Activated T-cell treated with anti-CD3 and anti-CD28 coated beads, Interleukin-2, amount 50 U/mL, for 24 hours (primary cell): Measurements from ENCODE around the gene PLSCR3.
"Not testable (repeated sequence)": the region's sequence is repeated elsewhere in the genome, so short reads cannot be mapped to it uniquely, and the experiment has no call there.

Experiments
- DNase-seq: peaks from one replicate; pipeline ENCODE4 v3.0.0-alpha.2; 2020
- H3K27ac Mint-ChIP-seq: 2 replicates; pipeline ENCODE4 v1.8.0; 2020; ENCODE audit warnings: mild to moderate bottlenecking, mixed read lengths
- H3K27me3 Mint-ChIP-seq: 2 replicates; pipeline ENCODE4 v1.8.0; 2020; ENCODE audit warnings: mixed read lengths
- H3K36me3 Mint-ChIP-seq: 2 replicates; pipeline ENCODE4 v1.8.0; 2020; ENCODE audit warnings: low read depth, mixed read lengths
- H3K4me1 Mint-ChIP-seq: 2 replicates; pipeline ENCODE4 v1.8.0; 2020; ENCODE audit warnings: low read depth, mixed read lengths
- H3K4me3 Mint-ChIP-seq: 2 replicates; pipeline ENCODE4 v1.8.0; 2020; ENCODE audit warnings: mild to moderate bottlenecking, moderate library complexity, mixed read lengths
- H3K9me3 Mint-ChIP-seq: 2 replicates; pipeline ENCODE4 v1.8.0; 2020; ENCODE audit warnings: mixed read lengths

PLSCR3 gene

DNA sequence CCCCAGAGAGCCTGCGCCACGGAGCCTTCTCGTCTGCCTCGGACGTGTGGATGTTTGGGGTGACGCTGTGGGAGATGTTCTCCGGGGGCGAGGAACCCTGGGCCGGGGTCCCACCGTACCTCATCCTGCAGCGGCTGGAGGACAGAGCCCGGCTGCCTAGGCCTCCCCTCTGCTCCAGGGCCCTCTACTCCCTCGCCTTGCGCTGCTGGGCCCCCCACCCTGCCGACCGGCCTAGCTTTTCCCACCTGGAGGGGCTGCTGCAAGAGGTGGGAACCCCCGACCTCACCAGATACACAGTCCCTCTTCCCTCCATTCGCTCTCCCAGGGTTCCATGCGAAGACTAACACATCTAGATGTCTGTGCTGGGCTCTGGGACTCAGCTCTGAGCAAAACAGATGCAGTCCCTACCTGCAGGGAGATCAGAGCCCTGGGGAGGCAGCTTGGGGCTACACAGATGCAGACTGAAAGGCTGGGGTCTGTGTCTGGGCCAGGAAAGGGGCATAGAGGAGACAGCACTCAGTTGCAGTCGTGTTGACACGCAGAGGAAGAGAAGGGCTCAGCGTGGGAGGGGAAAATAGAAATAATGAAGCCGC lies 9.7 kb downstream of the PLSCR3 start:
- no peak for DNase-seq
- Mint-ChIP-seq H3K36me3 (peaks cover 29% of the 10 kb centered on the region), H3K27me3 (peaks cover 28% of the 10 kb centered on the region), H3K4me1 (peaks cover 10% of the 10 kb centered on the region), H3K9me3 (no peaks in the 10 kb centered on the region), H3K4me3 (peak overlapping the region; percentile 78), H3K27ac (peak overlapping the region; percentile 85)

DNA sequence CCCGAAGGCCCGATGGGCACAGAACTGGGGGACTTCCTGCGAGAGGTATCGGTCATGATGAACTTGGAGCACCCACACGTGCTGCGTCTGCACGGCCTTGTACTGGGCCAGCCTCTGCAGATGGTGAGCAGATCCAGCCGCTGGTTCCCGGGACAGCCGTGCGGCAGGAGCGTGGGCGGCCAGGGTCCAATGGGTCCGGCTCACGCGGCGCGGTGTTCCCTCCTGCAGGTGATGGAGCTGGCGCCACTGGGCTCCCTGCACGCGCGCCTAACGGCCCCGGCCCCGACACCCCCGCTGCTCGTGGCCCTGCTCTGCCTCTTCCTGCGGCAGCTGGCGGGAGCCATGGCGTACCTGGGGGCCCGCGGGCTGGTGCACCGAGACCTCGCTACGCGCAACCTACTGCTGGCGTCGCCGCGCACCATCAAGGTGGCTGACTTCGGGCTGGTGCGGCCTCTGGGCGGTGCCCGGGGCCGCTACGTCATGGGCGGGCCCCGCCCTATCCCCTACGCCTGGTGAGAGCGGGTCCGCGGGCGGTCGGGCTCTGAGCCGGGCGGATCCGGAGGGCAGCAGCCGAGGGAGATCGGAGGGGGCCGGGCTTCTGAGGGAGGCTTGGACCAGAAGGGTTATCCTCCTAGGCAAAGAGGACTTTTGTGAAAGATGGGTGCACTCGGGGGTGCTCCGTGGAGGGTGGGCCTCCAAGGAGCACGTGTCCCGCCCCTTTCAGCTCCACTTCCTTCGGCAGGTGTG lies 10.4 kb downstream of the PLSCR3 start:
- no peaks in the 10 kb centered on the region for H3K9me3 Mint-ChIP-seq
- H3K4me3 Mint-ChIP-seq = peak overlapping the region; percentile 78
- peak overlapping the region; percentile 85 for H3K27ac Mint-ChIP-seq
- peaks cover 35% of the 10 kb centered on the region for H3K27me3 Mint-ChIP-seq
- H3K36me3 Mint-ChIP-seq = peaks cover 22% of the 10 kb centered on the region
- peak; percentile 91 for DNase-seq
- peaks cover 10% of the 10 kb centered on the region for H3K4me1 Mint-ChIP-seq

DNA sequence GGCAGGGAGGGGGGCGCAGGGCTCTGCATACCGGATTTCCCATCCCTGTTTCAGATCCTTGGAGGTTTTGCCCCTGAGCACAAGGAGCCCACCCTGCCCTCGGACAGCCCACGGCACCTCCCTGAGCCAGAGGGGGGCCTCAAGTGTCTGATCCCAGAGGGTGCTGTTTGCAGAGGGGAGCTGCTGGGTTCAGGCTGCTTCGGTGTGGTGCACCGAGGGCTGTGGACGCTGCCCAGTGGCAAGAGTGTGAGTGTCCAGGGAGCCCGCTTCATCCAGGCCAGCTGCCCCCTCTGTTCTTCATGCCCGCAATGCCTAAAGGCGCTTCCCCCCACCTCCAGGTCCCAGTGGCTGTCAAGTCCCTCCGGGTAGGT lies 11.0 kb downstream of the PLSCR3 start:
- DNase-seq = no peak
- Mint-ChIP-seq H3K27ac (no peak overlapping the region), H3K27me3 (peaks cover 35% of the 10 kb centered on the region), H3K36me3 (peaks cover 16% of the 10 kb centered on the region), H3K4me1 (peaks cover 10% of the 10 kb centered on the region), H3K9me3 (no peaks in the 10 kb centered on the region), H3K4me3 (peak overlapping the region; percentile 10)

DNA sequence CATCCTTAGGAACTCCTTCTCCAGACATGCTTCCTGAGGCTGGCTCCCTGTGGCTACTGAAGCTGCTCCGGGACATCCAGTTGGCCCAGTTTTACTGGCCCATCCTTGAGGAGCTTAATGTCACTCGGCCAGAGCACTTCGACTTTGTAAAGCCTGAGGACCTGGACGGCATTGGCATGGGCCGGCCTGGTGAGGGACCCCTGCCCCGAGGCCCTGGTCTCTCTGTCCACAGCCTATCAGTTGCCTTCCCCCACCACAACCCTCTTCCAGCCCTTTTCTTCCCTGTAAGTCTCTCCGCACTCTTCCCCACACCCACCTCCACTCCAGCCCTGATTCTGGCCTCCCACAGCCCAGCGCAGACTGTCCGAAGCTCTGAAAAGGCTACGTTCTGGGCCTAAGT lies 11.4 kb downstream of the PLSCR3 start:
- H3K27me3 Mint-ChIP-seq = peaks cover 35% of the 10 kb centered on the region
- H3K9me3 Mint-ChIP-seq = no peaks in the 10 kb centered on the region
- peaks cover 12% of the 10 kb centered on the region for H3K36me3 Mint-ChIP-seq
- peaks cover 10% of the 10 kb centered on the region for H3K4me1 Mint-ChIP-seq
- no peak for DNase-seq
- H3K4me3 Mint-ChIP-seq = no peak overlapping the region
- H3K27ac Mint-ChIP-seq = no peak overlapping the region

DNA sequence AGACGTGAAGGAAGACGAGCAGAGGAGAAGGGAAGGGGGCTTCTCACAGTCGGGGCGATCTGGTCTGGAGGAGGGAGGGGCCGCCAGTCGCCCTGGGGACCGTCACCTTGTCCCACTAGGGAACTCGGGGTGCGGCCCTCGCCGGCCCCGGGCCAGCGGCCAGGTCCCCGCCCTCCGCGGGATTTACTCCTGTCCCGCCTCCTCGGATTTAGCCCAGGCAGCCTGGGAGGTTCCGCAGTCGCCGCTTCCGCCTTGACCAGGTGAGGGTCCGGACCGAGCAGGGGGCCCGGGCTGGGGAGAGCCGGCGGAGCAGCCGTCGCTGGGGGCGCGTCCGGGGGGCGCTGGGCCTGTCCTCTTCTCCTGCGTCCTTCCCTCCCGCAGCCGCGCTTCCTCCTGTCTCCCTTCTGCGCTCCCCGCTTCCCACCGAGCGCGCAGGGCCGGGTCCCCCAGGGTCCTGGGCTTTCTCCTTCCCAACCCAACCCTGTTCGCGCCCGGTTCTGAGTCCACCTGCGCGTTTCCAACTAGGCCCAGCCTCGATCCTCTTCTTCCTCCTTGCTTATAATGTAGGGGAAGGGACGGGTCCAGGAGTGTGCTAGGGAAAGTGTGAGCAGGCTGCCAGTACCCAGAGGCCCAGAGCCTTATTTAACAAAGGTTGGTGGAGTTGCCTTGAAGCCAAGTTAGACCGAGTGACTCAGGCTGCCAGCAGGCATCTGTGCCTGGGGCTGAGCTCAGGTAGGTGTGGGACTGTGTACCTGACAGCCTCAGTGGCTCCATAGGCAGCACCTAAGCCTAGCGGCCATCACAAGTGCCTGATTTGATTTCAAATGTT lies 13.3 kb downstream of the PLSCR3 start, which contains the start of gene TNK1:
Gene TNK1 (plus strand): TSS at position 235 of the 829 bp plus-strand sequence. CDS start 1,838 bp downstream, outside the sequence.
- Mint-ChIP-seq H3K9me3 (no peaks in the 10 kb centered on the region), H3K27me3 (peaks cover 42% of the 10 kb centered on the region), H3K4me3 (no peak within 1 kb of the TSS), H3K4me1 (peaks cover 10% of the 10 kb centered on the region), H3K36me3 (no peaks in the 10 kb centered on the region), H3K27ac (peak within 1 kb of the TSS; percentile 40)
- no peak for DNase-seq

DNA sequence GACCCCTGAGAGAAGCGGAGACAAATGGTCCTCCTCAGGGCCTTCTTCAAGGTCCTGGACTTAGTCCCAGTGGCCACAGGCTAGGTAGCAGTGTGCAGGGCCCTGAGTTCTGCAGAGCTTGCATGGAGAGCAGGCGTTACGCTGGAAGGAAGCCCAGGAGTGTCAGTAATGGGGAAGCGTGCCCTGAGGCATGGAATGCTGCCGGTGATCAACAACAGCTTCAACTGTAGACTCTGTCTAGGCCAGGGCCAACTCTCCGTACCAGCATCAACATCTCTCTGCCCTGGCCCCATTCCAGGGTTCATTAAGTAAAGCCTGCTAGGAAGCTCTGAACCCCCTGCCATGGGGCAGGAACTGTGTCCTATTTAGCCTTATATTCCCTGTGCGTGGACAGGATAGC lies 14.0 kb downstream of the PLSCR3 start:
- Mint-ChIP-seq H3K9me3 (no peaks in the 10 kb centered on the region), H3K27ac (no peak overlapping the region), H3K4me1 (peaks cover 10% of the 10 kb centered on the region), H3K27me3 (peaks cover 42% of the 10 kb centered on the region), H3K4me3 (no peak overlapping the region), H3K36me3 (no peaks in the 10 kb centered on the region)
- no peak for DNase-seq

DNA sequence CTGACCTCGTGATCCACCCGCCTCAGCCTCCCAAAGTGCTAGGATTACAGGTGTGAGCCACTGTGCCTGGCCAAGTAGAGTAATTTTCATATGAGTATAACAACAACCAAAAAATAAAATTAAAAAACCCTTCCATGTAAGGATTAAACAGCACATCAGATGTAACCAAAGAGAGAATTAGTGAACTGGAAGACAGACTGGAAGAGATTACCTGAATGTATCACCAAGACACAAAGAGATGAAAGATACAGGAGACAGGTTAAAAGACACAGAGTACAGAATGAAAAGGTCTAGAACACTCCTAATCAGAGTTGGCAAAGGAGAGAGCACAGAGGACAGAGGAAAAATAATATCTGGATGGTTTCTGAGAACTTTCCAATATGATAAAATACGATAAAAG lies 15.2 kb downstream of the PLSCR3 start:
- Mint-ChIP-seq H3K4me1 (peaks cover 3% of the 10 kb centered on the region), H3K27me3 (peaks cover 42% of the 10 kb centered on the region), H3K4me3 (no peak overlapping the region), H3K36me3 (no peaks in the 10 kb centered on the region), H3K9me3 (no peaks in the 10 kb centered on the region), H3K27ac (no peak overlapping the region)
- no peak for DNase-seq

DNA sequence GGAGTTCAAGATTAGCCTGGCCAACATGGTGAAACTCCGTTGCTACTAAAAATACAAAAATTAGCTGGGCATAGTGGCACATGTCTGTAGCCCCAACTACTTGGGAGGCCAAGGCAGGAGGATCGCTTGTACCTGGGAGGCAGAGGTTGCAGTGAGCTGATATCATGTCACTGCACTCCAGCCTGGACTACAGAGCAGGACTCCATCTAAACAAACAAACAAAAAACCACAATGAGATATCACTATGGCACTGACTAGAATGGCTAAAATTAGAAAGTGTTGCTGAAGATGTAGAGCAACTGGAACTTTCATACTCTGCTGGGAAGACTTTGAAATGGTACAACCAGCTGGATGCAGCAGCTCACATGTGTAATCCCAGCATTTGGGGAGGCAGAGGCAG lies 20.0 kb downstream of the PLSCR3 start:
- peaks cover 12% of the 10 kb centered on the region for H3K27me3 Mint-ChIP-seq
- H3K27ac Mint-ChIP-seq = no peak overlapping the region
- H3K4me3 Mint-ChIP-seq = no peak overlapping the region
- H3K4me1 Mint-ChIP-seq = no peaks in the 10 kb centered on the region
- no peaks in the 10 kb centered on the region for H3K9me3 Mint-ChIP-seq
- H3K36me3 Mint-ChIP-seq = no peaks in the 10 kb centered on the region
- no peak for DNase-seq

DNA sequence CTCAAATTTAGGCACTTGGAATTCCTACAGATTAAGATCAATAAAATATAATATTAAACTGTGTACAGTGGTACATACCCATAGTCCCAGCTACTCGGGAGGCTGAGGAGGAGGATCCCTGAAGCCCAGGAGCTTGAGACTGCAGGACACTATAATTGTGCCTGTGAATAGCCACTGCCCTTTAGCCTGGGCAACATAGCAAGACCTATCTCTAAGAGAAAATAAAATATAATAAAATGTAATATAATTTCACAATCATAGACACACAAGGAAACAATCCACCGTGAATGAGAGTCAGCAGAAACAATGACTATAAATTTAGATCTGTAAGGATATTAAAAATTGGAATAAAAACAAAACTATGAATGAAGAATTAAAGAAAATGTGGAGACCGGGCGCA lies 23.5 kb downstream of the PLSCR3 start:
- H3K9me3 Mint-ChIP-seq = no peaks in the 10 kb centered on the region
- no peak overlapping the region for H3K4me3 Mint-ChIP-seq
- H3K27me3 Mint-ChIP-seq = no peaks in the 10 kb centered on the region
- H3K4me1 Mint-ChIP-seq = no peaks in the 10 kb centered on the region
- H3K36me3 Mint-ChIP-seq = no peaks in the 10 kb centered on the region
- H3K27ac Mint-ChIP-seq = no peak overlapping the region
- no peak for DNase-seq

DNA sequence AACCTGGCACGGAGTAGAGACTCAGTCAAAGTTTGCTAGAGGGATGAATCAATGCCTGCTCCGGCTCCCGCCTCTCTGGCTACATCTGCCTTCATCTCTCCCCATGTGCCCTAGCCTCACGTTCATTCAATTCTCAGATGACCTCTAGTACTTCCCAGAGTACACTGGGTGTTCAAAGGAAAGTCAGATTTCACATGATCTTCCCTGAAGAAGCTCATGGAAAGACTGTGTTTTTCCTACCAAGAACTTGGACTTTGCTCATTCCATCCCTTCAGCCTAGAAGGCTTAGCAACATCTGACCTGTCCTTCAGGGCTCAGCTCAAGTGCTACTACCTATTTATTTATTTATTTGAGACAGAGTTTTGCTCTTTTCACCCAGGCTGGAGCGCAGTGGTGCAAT lies 24.5 kb downstream of the PLSCR3 start:
- Mint-ChIP-seq H3K4me3 (no peak overlapping the region), H3K4me1 (no peaks in the 10 kb centered on the region), H3K27me3 (no peaks in the 10 kb centered on the region), H3K27ac (no peak overlapping the region), H3K36me3 (no peaks in the 10 kb centered on the region), H3K9me3 (no peaks in the 10 kb centered on the region)
- no peak for DNase-seq

DNA sequence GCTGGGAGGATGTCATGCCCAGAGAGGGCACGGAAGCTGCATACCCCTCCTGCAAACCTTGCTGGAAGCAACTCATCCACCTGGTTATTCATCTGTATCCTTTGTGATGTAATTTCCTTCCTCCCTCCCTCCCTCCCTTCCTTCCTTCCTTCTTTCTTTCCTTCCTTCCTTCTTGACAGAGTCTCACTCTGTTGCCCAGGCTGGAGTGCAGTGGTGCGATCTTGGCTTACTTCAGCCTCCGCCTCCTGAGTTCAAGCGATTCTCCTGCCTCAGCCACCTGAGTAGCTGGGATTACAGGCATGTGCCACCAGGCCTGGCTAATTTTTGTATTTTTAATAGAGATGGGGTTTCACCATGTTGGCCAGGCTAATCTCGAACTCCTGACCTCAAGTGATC lies 25.7 kb downstream of the PLSCR3 start:
- not testable (repeated sequence) for H3K4me1 Mint-ChIP-seq, H3K36me3 Mint-ChIP-seq, DNase-seq, H3K4me3 Mint-ChIP-seq, H3K27me3 Mint-ChIP-seq, H3K27ac Mint-ChIP-seq, H3K9me3 Mint-ChIP-seq

DNA sequence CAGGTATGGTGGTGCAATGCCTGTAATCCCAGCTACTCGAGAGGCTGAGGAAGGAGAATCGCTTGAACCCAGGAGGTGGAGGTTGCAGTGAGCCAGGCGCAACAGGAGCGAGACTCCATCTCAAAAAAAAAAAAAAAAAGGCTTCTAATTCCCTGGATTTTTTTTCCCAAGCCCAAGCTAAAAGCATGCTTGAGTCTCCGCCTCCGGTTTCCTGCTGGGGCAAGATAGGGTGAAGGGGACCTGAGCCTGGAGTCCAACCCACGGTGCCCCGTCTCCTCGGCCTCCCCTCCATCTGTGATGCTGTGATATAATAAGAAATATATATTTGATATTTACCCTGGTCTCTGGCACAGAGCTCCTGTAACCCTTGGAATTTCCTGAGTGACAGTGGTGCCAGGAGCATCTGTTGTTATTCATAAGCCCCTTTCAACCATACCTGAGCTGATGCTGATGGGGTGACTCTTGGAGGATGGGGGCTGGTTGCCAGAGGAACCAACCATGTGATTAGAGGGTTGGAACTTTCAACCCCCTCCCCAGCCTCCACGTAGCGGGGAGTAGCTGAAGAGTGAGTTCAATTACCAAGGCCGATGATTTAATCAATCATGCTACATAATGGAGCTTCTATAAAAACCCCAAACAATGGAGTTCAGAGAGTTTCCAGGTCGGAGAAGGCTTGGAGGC lies 26.3 kb downstream of the PLSCR3 start:
- no peaks in the 10 kb centered on the region for H3K4me1 Mint-ChIP-seq
- H3K27ac Mint-ChIP-seq = no peak overlapping the region
- H3K36me3 Mint-ChIP-seq = no peaks in the 10 kb centered on the region
- H3K27me3 Mint-ChIP-seq = no peaks in the 10 kb centered on the region
- no peak overlapping the region for H3K4me3 Mint-ChIP-seq
- no peak for DNase-seq
- no peaks in the 10 kb centered on the region for H3K9me3 Mint-ChIP-seq

DNA sequence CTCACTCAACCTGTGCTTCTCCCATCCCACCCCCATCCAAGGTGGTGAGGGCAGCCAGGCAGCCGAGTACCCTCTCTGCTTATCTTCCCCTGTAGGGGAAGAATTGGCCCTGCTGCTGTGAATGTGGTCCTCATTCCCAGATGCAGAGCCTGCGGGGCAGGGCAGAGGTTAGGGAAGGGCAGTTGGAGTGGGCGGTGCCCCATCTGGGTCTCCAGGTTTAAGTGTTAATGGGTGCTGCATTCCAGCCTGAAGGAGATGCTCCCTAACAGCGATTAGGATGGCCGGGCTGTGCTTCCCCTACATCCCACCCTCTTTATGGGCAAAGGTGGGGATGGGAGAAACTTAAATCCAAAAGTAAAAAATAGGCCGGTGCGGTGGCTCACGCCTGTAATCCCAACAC lies 27.2 kb downstream of the PLSCR3 start:
- Mint-ChIP-seq H3K36me3 (no peaks in the 10 kb centered on the region), H3K27me3 (no peaks in the 10 kb centered on the region), H3K9me3 (no peaks in the 10 kb centered on the region), H3K4me1 (no peaks in the 10 kb centered on the region), H3K4me3 (no peak overlapping the region), H3K27ac (no peak overlapping the region)
- DNase-seq = no peak

DNA sequence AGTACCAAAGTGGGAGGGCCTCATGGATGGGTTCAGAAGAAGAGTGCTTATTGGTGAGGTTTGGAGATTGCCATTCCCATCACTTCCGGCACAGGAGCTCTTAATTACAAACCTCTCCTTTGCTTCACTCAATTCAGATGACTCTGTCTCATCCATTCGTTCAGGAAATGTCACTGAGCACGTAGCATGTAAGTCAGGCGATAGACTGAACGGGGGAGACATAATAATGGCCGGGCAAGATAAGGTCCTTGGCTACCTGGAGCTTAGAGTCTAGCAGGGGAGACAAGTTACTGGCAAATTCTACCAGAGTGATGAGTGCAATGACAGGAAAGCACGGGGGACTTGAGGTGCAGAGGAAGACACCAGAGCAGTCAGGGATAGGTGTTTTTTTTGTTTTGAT lies 28.4 kb downstream of the PLSCR3 start:
- H3K4me3 Mint-ChIP-seq, H3K36me3 Mint-ChIP-seq, H3K27ac Mint-ChIP-seq, H3K4me1 Mint-ChIP-seq, H3K27me3 Mint-ChIP-seq, H3K9me3 Mint-ChIP-seq, DNase-seq: not testable (repeated sequence)
